Ramos (cell line): ENCODE results near the gene IGSF9B.
"Not testable (repeated sequence)": the region's sequence is repeated elsewhere in the genome, so short reads cannot be mapped to it uniquely, and the experiment has no call there.

Source experiments
- in situ Hi-C: fragments of 300-500 bp; cut with MboI; formaldehyde crosslinking; loops from one replicate; pipeline ENCODE4 v1.14.3; 2022; ENCODE audit warnings: low sequenced_read_pairs; ENCODE audit not compliant: unreplicated experiment

Gene IGSF9B, protein sequence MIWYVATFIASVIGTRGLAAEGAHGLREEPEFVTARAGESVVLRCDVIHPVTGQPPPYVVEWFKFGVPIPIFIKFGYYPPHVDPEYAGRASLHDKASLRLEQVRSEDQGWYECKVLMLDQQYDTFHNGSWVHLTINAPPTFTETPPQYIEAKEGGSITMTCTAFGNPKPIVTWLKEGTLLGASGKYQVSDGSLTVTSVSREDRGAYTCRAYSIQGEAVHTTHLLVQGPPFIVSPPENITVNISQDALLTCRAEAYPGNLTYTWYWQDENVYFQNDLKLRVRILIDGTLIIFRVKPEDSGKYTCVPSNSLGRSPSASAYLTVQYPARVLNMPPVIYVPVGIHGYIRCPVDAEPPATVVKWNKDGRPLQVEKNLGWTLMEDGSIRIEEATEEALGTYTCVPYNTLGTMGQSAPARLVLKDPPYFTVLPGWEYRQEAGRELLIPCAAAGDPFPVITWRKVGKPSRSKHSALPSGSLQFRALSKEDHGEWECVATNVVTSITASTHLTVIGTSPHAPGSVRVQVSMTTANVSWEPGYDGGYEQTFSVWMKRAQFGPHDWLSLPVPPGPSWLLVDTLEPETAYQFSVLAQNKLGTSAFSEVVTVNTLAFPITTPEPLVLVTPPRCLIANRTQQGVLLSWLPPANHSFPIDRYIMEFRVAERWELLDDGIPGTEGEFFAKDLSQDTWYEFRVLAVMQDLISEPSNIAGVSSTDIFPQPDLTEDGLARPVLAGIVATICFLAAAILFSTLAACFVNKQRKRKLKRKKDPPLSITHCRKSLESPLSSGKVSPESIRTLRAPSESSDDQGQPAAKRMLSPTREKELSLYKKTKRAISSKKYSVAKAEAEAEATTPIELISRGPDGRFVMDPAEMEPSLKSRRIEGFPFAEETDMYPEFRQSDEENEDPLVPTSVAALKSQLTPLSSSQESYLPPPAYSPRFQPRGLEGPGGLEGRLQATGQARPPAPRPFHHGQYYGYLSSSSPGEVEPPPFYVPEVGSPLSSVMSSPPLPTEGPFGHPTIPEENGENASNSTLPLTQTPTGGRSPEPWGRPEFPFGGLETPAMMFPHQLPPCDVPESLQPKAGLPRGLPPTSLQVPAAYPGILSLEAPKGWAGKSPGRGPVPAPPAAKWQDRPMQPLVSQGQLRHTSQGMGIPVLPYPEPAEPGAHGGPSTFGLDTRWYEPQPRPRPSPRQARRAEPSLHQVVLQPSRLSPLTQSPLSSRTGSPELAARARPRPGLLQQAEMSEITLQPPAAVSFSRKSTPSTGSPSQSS (N-terminal part only)

DNA sequence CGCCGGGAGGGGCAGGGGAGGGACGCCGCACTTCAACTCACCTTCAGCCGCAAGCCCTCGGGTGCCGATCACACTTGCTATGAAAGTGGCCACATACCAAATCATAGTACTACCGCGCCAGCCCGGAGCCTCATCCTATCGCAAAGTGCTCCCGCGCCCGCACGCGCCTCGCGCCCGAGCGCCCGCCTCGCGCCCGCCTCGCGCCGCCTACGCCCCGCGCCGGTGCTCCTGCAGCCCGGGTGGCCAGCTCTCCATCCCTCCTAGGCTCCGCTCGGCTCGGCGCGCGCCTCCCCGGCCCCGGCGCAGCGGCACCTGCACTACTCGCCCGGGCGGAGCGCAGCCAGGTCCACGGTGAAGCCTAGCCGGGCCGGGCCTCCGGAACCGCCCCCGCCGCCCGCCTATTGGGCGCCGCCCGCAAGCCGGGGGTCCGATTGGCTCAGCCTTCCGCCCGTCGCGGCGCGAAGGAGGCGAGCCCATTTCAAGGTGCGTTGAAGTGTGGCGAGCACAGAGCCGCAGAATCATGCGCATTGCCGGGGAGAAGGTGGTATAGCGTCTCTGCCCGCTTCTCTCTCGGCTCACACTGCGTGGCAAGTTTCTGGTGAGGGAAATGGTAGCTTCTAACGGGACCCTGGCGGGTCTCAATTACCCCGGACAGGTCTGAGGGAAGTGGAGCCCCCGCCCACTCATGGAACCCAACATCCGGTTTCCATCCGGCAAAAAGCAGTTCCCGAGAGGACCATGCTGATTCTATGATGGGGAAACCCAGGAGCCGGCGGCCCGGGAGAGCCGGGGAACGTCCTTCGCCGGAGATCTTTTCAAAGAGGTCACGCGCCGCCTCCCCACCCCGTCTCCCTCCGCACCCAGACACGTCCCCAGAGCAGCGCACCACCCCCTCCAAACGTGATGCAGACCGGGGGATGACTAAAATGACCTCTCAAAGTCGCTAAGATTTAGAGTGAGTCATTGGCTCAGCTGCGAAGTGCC lies at the start of gene IGSF9B:
IGSF9B (minus strand) TSS at position 319 of the 984 bp plus-strand sequence; CDS start at position 105, 214 bp downstream.
- in situ Hi-C loops = no loop called here

DNA sequence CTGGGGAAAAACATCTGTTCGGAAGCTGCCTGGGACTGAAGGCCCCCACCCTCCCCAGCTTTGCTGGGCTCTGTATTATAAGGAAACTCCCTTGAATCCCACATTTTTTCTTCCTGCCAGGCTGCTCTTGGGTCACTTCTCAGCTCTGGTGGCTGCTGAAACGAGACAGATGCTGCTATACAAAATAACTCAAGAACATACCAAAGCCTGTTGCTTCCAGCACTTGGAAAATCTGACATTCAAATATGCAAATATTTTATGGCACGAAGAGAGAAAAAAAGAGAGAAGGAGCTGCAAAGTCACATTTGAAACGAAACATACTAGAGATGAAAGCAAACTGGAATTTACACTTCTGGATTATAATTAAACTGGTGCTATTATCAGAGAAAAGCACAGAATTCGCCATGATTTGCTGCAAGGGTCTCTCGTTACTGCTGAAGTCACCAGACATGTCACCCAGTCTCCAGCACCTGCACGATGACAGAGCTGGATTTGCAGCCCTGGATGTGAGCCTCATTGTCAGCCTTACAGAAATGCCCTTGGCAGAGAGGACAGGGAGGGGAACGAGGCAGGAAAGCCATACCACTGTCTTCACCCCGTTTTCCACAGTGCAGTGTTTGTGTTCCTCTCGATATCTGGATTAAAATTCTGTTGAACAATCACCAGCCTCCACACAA lies 47.9 kb upstream of the IGSF9B start:
- in situ Hi-C loops = no loop called here

DNA sequence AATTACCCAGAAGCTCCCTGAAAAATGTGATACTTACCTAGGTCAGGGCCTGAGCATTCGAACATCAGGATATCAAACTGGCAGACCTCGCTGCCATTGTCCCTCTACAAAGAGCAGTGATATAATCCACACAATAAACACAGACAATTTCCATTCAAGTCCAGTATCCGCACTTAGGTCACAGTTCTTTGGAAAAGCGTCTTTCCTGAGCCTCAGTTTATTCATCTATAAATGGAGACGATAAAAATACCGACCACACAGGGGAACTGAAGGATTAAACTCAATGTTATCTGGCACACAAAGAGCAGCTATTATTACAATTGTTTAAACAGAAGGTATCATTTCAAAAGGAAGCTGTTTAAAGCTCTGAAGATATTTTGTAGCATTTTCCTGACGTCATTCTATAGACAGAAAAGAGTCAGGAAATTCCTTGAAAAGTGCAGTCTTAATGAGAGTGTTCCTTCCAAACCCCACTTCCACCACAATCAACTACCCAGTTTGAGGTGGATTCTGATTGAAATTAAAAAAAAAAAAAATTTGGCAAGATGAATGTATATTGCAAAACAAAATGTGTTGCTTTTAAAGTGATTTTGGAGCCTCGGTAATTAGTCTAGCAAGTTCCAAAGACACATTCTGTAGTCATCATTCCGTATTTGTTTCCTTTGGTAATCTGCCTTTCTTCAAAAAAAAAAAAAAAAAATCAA lies 47.2 kb upstream of the IGSF9B start:
- in situ Hi-C loops = no loop called here

DNA sequence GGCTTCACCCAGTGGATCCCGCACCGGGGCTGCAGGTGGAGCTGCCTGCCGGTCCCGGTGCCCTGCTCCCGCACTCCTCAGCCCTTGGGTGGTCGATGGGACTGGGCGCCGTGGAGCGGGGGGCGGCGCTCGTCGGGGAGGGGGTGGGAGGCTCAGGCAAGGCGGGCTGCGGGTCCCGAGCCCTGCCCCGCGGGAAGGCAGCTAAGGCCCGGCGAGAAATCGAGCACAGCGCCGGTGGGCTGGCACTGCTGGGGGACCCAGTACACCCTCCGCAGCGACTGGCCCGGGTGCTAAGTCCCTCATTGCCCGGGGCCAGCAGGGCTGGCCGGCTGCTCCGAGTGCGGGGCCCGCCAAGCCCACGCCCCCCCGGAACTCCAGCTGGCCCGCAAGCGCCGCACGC lies 46.1 kb upstream of the IGSF9B start:
- in situ Hi-C loops = not testable (repeated sequence)

DNA sequence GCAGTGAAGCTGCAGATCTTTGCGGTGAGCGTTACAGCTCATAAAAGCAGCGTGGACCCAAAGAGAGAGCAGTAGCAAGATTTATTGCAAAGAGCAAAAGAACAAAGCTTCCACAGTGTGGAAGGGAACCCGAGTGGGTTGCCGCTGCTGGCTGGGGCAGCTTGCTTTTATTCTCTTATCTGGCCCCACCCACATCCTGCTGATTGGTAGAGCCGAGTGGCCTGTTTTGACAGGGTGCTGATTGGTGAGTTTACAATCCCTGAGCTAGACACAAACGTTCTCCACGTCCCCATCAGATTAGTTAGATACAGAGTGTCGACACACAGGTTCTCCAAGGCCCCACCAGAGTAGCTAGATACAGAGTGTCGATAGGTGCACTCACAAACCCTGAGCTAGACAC lies 45.6 kb upstream of the IGSF9B start:
- in situ Hi-C loops = not testable (repeated sequence)

DNA sequence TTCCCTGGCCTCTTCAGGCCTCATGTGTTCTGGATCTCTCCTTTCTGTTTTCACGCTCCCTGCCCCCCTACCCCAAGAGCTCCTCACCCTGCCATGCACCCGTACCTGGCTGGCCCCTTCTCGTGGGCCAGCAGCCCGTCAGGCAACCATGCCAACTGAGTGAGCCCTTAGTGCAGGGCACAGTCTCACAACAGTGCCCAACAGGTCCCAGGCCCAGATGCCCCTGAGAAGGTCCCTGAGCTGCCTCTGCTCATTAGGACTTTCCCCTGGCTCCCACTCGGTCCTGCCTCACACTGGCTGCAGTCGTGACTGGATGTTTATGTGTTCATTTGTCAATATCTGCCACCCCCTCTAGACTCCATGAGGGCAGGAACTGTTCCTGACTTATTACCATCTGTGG lies 44.8 kb upstream of the IGSF9B start:
- in situ Hi-C loops = no loop called here

DNA sequence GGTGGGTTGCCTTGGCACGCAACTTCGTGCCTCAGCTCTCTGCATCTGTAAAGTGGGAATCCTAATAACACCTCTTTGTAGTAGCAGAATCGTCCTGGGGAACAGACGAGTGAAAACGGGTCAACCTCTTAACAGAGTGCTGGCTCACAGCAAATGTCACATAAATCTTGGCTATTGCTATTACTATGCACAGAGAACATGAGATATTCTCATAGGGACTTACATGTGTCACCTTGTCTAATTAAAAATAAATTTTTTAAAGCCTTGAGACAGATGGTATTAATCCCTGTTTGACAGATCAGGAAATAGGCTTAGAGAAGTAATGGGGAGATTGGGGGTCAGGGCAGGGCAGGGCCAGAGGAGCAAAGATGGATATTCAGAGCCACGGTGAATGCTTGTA lies 44.3 kb upstream of the IGSF9B start:
- in situ Hi-C loops = no loop called here

DNA sequence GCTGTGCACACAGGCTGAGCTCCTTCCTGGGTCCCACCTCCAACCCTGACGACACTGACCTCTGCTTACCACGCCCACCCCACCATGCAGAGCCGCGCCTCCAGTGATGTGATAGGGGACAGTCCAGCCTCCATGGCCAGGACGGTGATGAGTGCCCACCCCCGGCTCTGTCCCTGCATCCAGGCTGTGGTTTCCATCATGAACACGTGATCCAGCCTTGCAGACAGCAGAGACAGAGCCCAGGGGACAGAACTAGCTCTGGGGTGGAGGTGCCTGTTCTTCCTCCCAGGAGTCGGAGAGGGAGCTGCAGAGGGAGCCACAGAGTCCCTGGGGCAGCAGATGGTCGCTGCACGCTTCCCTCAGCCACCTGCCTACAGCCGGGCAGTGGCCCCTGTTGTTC lies 42.6 kb upstream of the IGSF9B start:
- in situ Hi-C loops = no loop called here

DNA sequence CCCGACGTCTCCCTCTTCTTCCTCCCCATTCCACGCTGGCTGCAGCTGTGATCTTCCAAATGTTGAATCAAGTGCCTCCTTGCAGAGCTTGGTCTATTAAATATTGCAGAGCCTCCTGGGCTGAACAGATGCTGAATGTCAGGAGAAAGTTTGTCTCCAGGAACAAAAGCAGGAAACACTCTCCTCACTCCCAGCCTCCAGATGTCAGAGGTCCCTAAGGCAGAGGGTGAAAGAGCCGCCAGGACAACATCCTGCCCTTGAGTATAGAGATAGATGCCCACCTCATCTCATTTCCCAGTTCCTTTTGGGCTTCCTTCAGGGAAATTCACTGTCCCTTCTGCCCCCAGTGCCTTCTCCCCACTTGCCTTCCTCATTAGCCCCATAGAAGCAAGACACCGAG lies 40.8 kb upstream of the IGSF9B start:
- in situ Hi-C loops = no loop called here

DNA sequence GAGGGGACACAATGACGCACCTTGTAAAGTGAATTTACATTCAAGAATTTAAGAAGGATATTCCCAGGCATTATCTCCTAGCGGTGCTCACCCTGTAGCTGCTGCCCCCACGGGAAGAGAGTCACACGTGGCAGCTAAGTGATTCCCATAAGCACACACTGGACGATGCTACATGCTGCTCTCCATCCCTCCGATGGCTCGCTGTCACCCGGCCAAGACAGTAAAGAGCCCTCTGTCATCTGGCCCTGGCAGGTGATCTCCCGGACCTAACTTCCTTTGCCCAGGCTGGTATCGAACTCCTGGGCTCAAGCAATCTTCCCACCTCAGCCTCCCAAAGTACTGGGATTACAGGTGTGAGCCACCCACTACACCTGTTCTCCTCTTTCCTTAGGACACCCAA lies 39.9 kb upstream of the IGSF9B start:
- in situ Hi-C loops = no loop called here

DNA sequence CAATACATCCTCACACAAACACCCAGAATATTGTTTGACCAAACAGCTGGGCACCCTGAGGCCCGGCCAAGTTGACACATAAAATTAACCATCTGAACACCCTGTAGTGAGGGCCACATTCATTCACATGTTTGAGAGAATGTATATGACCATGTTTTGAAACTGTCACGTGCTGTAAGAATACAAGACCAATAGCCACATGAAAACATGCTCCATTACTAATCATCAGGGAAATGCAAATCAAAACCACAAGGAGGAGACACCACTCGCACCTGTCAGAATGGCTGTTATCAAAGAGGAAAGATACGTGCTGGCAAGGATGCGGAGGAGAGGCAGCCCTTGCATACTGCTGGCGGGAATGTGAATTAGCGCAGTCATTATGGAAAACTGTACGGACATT lies 38.3 kb upstream of the IGSF9B start:
- in situ Hi-C loops = no loop called here

DNA sequence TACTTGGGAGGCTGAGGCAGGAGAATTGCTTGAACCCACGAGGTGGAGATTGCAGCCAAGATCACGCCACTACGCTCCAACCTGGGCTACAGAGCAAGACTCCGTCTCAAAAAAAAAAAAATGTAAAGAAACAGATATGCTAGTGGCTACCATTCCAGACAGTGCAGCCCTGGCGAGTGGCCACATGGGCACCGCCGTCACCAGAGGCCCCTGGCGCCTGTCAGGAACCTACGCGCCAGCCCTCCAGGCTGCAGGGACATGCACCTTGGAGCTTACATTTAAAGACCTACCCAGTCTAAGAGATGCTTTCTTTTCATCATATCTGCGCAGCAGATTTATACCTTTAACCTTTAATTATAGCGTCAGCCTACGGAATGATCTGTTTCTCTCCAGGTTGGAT lies 37.2 kb upstream of the IGSF9B start:
- in situ Hi-C loops = no loop called here

DNA sequence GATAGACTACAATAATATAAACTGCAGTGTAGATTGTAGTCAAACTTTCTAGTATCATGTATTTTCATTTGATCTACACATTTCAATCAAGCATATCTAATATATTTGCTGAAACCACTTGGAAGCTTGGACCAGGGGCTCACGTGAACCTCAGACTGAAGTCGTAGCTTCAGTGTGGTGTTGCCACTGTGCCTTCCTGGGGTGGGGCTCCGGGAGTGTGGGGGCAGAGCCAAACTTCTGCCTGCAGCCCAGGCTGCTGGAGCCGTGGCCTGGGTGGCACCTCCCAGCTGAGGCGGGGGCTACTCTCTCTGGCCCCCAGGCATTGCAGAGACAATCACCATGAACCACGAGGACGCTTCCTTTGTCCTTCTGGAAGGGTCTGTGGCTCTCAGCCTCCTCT lies 36.3 kb upstream of the IGSF9B start:
- in situ Hi-C loops = no loop called here

DNA sequence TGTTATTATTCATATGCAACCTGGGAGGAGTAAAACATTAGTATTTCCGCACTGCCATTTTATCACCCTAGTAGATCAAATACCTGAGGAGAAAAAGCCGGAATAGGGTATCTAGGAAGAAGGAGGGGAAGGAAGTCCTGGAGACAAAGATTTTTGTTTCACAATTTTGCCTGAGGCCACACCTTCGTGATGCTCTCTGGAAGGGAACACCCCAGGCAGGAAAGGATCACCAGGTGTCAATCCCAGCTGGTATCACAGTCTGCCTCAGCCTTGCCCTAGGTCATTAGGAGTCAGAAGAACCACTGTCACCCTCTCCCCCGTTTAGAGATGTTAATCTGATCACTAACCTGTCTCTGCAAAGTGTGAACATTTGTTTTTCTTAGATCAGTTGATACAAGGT lies 35.4 kb upstream of the IGSF9B start:
- in situ Hi-C loops = no loop called here

DNA sequence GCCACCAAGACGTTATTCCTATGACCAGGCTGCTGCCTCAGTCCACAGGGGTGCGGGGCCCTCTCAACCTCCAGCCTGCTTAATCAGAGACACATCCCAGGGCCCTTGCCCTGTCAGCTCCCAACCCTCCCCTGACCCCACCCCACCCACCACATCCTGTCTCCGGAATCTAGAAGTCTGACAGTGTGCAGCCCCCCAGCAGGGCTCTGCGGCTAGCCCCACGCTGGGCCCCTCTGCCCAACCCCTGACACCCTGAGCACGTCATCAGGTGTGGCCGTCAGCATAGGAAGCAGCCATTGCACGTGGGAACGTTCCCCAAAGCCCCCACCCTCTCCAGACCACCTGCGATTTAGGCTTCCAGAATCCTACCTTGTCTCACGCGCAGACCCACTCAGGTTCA lies 34.3 kb upstream of the IGSF9B start:
- in situ Hi-C loops = no loop called here

DNA sequence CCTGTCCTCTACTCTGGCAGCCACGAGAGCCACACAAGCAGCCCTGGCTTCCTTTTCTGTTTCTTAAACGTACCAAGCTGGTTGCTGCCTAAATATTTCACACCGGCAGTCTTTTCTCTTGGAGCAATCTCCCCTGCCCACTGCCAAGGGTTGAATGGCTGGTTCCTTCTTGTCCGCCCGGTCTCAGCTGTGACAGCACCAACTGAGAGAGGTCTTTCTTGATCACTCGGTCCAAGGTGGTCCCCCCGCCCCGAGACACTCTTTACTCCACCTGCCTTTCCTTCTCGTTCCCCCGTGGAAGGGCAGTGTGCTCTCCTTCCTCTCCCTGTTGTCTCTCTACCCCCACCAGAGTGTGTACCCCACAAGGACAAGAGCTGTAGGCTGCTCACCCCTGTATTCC lies 33.7 kb upstream of the IGSF9B start:
- in situ Hi-C loops = no loop called here

DNA sequence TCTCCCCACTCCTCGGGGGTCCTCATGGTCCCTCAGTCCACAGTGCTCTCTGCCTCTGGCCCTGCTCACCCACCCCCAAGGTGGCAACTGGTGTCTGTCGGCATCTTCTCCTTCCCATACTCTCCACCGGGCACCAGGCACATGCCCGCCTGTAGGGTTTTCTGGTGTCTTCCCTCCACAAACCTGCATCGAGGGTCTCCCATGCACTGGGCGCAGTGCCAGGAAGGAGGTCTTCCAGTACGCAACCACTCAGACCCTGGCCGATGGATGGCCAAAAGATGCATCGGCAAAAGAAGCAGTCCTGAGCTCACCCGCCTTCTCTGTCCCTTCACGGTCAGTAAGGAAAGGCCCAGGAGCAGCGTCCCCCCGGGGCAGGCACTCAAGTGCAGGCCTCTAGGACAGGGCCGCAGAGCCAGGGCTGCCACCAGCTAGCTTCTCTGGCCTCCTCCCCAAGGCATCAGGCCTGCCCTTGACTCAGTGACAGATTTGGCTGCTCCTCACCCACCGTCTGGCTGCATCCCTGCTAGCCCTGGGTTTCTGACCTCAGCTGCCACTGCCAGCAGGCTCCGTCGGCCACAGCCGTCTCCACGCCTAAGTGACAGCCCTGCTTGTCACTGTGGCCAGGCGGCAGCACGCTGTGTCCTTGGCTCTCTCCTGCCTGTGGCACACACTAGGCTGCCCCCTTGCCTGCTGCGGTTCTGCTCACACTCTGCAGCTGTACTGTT lies 32.1 kb upstream of the IGSF9B start:
- in situ Hi-C loops = no loop called here

DNA sequence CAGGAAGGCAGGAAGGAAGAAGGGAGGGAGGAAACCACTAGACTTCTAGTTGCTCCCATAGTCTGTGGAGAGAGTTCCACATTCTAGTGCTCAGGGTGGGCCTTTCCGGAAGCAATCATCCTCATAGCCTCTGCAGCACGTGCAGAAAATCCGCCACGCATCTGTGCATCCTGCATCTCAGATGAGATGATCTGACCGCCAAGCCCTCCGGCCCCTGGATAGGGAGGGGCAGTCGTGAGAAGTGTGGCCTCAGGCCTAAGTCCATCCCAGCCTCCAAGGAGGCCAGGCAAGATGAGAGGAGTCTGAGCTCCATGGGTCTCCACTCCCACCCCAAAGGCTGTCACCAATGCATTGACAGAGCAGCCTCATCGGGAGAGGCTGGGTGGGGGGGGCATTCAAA lies 30.4 kb upstream of the IGSF9B start:
- in situ Hi-C loops = no loop called here
